CD14-positive monocyte (primary cell): Measurements from ENCODE around the gene SCN7A. TPM values are rescaled to one million over a fixed set of nuclear protein-coding genes. Genes with fewer than 3 reads are reported as not detected.

Experiments
- DNase-seq, 3 donors: peaks; one replicate each; pipeline ENCODE4 v3.0.0-alpha.2; 2011 to 2022
- H2AFZ ChIP-seq: 2 replicates; pipeline ENCODE4 v1.6.0; 2012; ENCODE audit warnings: mild to moderate bottlenecking, low read depth, low read length, inconsistent platforms; ENCODE audit not compliant: insufficient read depth, poor library complexity, severe bottlenecking
- H3K27ac ChIP-seq, 2 donors: 1 replicate in 1 of 2; 2 replicates in 1 of 2; pipeline ENCODE4 v1.5.1; 2012 to 2013; ENCODE audit warnings: low read length in 2 of 2, control low read depth in 1 of 2, inconsistent platforms in 1 of 2, low read depth in 1 of 2, mild to moderate bottlenecking in 1 of 2
- H3K27me3 ChIP-seq, 2 donors: one replicate each; pipeline versions ENCODE4 v1.6.0 to v1.6.1; 2011 to 2013; ENCODE audit warnings: low read length in 2 of 2; ENCODE audit not compliant: control insufficient read depth in 2 of 2, insufficient read depth in 2 of 2
- H3K36me3 ChIP-seq, 2 donors: replicated peaks in 1 of 2; 1 replicate in 1 of 2; 2 replicates in 1 of 2; pipeline versions ENCODE4 v1.5.1 to v1.6.1; 2012 to 2013; ENCODE audit warnings: low read length in 2 of 2, control low read depth in 1 of 2, inconsistent platforms in 1 of 2, mild to moderate bottlenecking in 1 of 2; ENCODE audit not compliant: insufficient read depth in 2 of 2, control insufficient read depth in 1 of 2
- H3K4me1 ChIP-seq, 2 donors: 1 replicate in 1 of 2; 2 replicates in 1 of 2; pipeline versions ENCODE4 v1.5.1 to v1.6.1; 2012 to 2013; ENCODE audit warnings: low read length in 2 of 2, control low read depth in 1 of 2, inconsistent platforms in 1 of 2, mild to moderate bottlenecking in 1 of 2, moderate library complexity in 1 of 2; ENCODE audit not compliant: insufficient read depth in 2 of 2, control insufficient read depth in 1 of 2
- H3K4me2 ChIP-seq: replicated peaks from 2 replicates; pipeline ENCODE3; 2012; ENCODE audit warnings: low read length, moderate library complexity, mild to moderate bottlenecking; ENCODE audit not compliant: poor library complexity, severe bottlenecking; ENCODE audit errors: extremely low read depth
- H3K4me3 ChIP-seq, 3 experiments: fragments of 200-600 bp in 1 of 3; sonication (generic) in 1 of 3; replicated peaks in 1 of 3; 1 replicate in 2 of 3; 2 replicates in 1 of 3; pipeline ENCODE4 v1.5.1; 2011 to 2013; ENCODE audit warnings: low read length in 3 of 3, mild to moderate bottlenecking in 3 of 3, control low read depth in 2 of 3, low read depth in 2 of 3, inconsistent platforms in 1 of 3, moderate library complexity in 1 of 3
- H3K79me2 ChIP-seq: 2 replicates; pipeline ENCODE4 v1.6.0; 2012; ENCODE audit warnings: mild to moderate bottlenecking, control low read depth, inconsistent platforms, low read length, moderate library complexity; ENCODE audit not compliant: insufficient read depth
- H3K9ac ChIP-seq: 2 replicates; pipeline ENCODE4 v1.6.0; 2017; ENCODE audit warnings: low read length, mild to moderate bottlenecking; ENCODE audit not compliant: insufficient read depth, poor library complexity, severe bottlenecking
- H3K9me3 ChIP-seq, 2 donors: replicated peaks in 1 of 2; 1 replicate in 1 of 2; 2 replicates in 1 of 2; pipeline versions ENCODE4 v1.5.1 to v1.6.1; 2012 to 2013; ENCODE audit warnings: low read length in 2 of 2, control low read depth in 1 of 2; ENCODE audit not compliant: control insufficient read depth in 1 of 2, insufficient read depth in 1 of 2
- H4K20me1 ChIP-seq: 2 replicates; pipeline ENCODE4 v1.6.0; 2012; ENCODE audit warnings: mild to moderate bottlenecking, low read length, control low read depth, moderate library complexity; ENCODE audit not compliant: insufficient read depth
- H3K27ac Mint-ChIP-seq, 7 donors: one replicate each; pipeline ENCODE4 v1.8.0; 2020; ENCODE audit warnings: mild to moderate bottlenecking in 7 of 7, mixed read lengths in 7 of 7, moderate library complexity in 6 of 7, inconsistent platforms in 2 of 7
- H3K27me3 Mint-ChIP-seq, 3 donors: one replicate each; pipeline ENCODE4 v1.8.0; 2021 to 2022; ENCODE audit warnings: low read depth in 3 of 3, mild to moderate bottlenecking in 3 of 3, mixed read lengths in 3 of 3, moderate library complexity in 3 of 3, inconsistent platforms in 1 of 3
- H3K36me3 Mint-ChIP-seq, 2 donors: one replicate each; pipeline ENCODE4 v1.8.0; 2020; ENCODE audit warnings: mixed read lengths in 2 of 2, inconsistent platforms in 1 of 2, mild to moderate bottlenecking in 1 of 2
- H3K4me1 Mint-ChIP-seq: one replicate; pipeline ENCODE4 v1.8.0; 2020; ENCODE audit warnings: mild to moderate bottlenecking, mixed read lengths
- H3K4me3 Mint-ChIP-seq, 2 donors: one replicate each; pipeline ENCODE4 v1.8.0; 2020; ENCODE audit warnings: mild to moderate bottlenecking in 2 of 2, mixed read lengths in 2 of 2, moderate library complexity in 1 of 2
- H3K9me3 Mint-ChIP-seq, 7 donors: one replicate each; pipeline ENCODE4 v1.8.0; 2020 to 2022; ENCODE audit warnings: mixed read lengths in 7 of 7, mild to moderate bottlenecking in 6 of 7, moderate library complexity in 6 of 7, inconsistent platforms in 2 of 7
- WGBS: methylation state at CpG from one replicate; pipeline ENCODE4 v1.1.5; 2013; ENCODE audit warnings: missing lambda C conversion rate; ENCODE audit not compliant: insufficient coverage; 5-methylcytosine and 5-hydroxymethylcytosine counted together
- intact Hi-C, 2 donors: fragments of 100-400 bp; cut with micrococcal nuclease; formaldehyde crosslinking; loops; one replicate each; pipeline versions ENCODE4 v1.15.0 to v1.15.1; 2023
- polyA plus RNA-seq, 3 donors: library from polyadenylated mRNA; depleted of rRNA in 1 of 3; unstranded in 2 of 3; stranded (reverse) in 1 of 3; fragments of 300-500 nt in 2 of 3; fragments of >200 nt in 1 of 3; fragmentation: Illumina TruSeq in 2 of 3; gene quantifications; 1 replicate in 2 of 3; 2 replicates in 1 of 3; pipeline ENCODE4 v1.2.3, GENCODE V29; 2012 to 2021
- TF ChIP-seq, protein P1 (sequence below): fragments of 200-600 bp; IDR thresholded peaks from one replicate; pipeline ENCODE4 v1.8.0; 2022; ENCODE audit warnings: antibody characterized with exemption, mild to moderate bottlenecking

SCN7A gene
- polyA plus RNA-seq, 3 donors = not detected

GRCh38 chr2:166539340-166540162, 45.5 kb upstream of the SCN7A start:
- TF ChIP-seq, protein P1, sequence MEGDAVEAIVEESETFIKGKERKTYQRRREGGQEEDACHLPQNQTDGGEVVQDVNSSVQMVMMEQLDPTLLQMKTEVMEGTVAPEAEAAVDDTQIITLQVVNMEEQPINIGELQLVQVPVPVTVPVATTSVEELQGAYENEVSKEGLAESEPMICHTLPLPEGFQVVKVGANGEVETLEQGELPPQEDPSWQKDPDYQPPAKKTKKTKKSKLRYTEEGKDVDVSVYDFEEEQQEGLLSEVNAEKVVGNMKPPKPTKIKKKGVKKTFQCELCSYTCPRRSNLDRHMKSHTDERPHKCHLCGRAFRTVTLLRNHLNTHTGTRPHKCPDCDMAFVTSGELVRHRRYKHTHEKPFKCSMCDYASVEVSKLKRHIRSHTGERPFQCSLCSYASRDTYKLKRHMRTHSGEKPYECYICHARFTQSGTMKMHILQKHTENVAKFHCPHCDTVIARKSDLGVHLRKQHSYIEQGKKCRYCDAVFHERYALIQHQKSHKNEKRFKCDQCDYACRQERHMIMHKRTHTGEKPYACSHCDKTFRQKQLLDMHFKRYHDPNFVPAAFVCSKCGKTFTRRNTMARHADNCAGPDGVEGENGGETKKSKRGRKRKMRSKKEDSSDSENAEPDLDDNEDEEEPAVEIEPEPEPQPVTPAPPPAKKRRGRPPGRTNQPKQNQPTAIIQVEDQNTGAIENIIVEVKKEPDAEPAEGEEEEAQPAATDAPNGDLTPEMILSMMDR = peak; percentile 90
- Mint-ChIP-seq H3K4me1 (peaks cover 6% of the 10 kb centered on the region), H3K9me3 (no peaks in the 10 kb centered on the region), H3K27ac (no peak overlapping the region), H3K36me3 (no peaks in the 10 kb centered on the region), H3K4me3 (no peak overlapping the region), H3K27me3 (peaks cover 0 to 3% (median 1%) of the 10 kb centered on the region in 3 donors)
- Histone ChIP-seq H2AFZ (peak overlapping the region; percentile 30), H3K4me2 (no peak overlapping the region), H3K27me3 (no peaks in the 10 kb centered on the region), H3K79me2 (no peaks in the 10 kb centered on the region), H3K4me1 (no peaks in the 10 kb centered on the region), H3K4me3 (no peak overlapping the region), H3K9me3 (no peaks in the 10 kb centered on the region), H4K20me1 (no peaks in the 10 kb centered on the region), H3K27ac (no peak overlapping the region), H3K36me3 (no peaks in the 10 kb centered on the region), H3K9ac (no peak overlapping the region)
- 0% methylated on average over 4 of the region's 9 CpGs for WGBS
- intact Hi-C loops = loop anchor here in 1 of 2 donors (5.0 kb wide), 1 partner anchor 1578 kb away; no protein-coding TSS in a partner anchor
- DNase-seq = peak; percentile 11 to 36 (median 25)

DNA sequence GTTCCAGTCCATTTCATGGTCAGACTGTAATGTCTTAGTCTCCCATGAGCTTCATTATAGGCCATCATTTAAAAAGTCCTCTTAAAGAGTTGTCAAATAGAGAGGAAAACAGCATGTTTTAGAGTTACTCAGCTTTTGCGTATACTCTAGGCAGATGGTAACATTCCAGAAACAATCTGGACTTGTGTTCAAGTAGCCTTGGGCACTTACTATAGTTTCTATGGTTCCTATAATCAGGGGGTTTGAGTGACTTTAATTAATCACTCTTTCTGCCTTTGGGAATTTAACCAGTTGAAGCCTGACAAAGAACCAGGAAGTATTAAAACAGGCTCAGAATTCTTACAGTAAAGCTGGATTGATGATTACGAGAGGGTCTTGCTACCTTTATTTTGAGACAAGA, 42.1 kb upstream of the SCN7A start:
- Mint-ChIP-seq H3K27me3 (peaks cover 0 to 3% (median 2%) of the 10 kb centered on the region in 3 donors), H3K27ac (no peak overlapping the region), H3K4me3 (no peak overlapping the region), H3K36me3 (no peaks in the 10 kb centered on the region), H3K9me3 (peaks cover 0 to 2% (median 0%) of the 10 kb centered on the region in 7 donors), H3K4me1 (peaks cover 6% of the 10 kb centered on the region)
- H3K4me3 ChIP-seq = no peak overlapping the region
- H4K20me1 ChIP-seq = no peaks in the 10 kb centered on the region
- no peak overlapping the region for H3K27ac ChIP-seq
- H3K36me3 ChIP-seq = no peaks in the 10 kb centered on the region
- no peak overlapping the region for H3K4me2 ChIP-seq
- no peak overlapping the region for H3K9ac ChIP-seq
- H3K9me3 ChIP-seq = no peaks in the 10 kb centered on the region
- DNase-seq = no peak
- H2AFZ ChIP-seq = no peak overlapping the region
- TF ChIP-seq, protein P1 = no peak
- WGBS = no CpG with 5 or more reads among the region's 2 CpGs
- intact Hi-C loops = no loop called here
- no peaks in the 10 kb centered on the region for H3K79me2 ChIP-seq
- H3K4me1 ChIP-seq = no peaks in the 10 kb centered on the region
- H3K27me3 ChIP-seq = no peaks in the 10 kb centered on the region
